IMR-90 (cell line): ENCODE measurements around the gene CCDC9. TPM values are rescaled to one million over a fixed set of nuclear protein-coding genes. Genes with fewer than 3 reads are reported as not detected.
A peak's percentile ranks its signal among the peaks of the same experiment; 100 is the strongest.

Experiments used
- ATAC-seq: fragments of 200-7000 bp; cut with Tn5 transposase; 2 replicates; pipeline ENCODE4 v1.9.1; 2020; ENCODE audit warnings: low read depth, mild to moderate bottlenecking, moderate library complexity
- BruUV-seq: library from RNA; stranded (reverse); fragments of 400-500 nt; replicated peaks from 2 replicates; lab custom pipeline; 2021; lab: Mats Ljungman, UMichigan
- CTCF ChIA-PET: fragments of 300-600 bp; formaldehyde crosslinking; extraction: SDS; loops from one replicate; lab custom pipeline; 2021; ENCODE audit warnings: antibody characterized with exemption; lab: Yijun Ruan, JAX
- POLR2A ChIA-PET: fragments of 300-600 bp; sonication (Branson Sonifier 250); formaldehyde crosslinking; loops from one replicate; lab custom pipeline; 2022; ENCODE audit warnings: antibody characterized with exemption; ENCODE audit not compliant: unreplicated experiment; lab: Charles Lee
- DNase-seq: peaks from one replicate; pipeline ENCODE4 v3.0.0; 2013
- H2AFZ ChIP-seq: replicated peaks from 2 replicates; pipeline ENCODE3; 2013; ENCODE audit warnings: low read length, mild to moderate bottlenecking; ENCODE audit not compliant: poor library complexity
- H2AK5ac ChIP-seq: 2 replicates; pipeline ENCODE4 v1.6.1; 2013; ENCODE audit warnings: low read depth, low read length, inconsistent platforms
- H2AK9ac ChIP-seq: replicated peaks from 2 replicates; pipeline ENCODE3; 2013; ENCODE audit warnings: mild to moderate bottlenecking, low read depth, low read length, moderate library complexity; ENCODE audit not compliant: poor library complexity
- H2BK120ac ChIP-seq: 2 replicates; pipeline ENCODE4 v1.6.1; 2013; ENCODE audit warnings: low read depth, low read length, inconsistent platforms
- H2BK15ac ChIP-seq: 3 replicates; pipeline ENCODE4 v1.6.1; 2013; ENCODE audit warnings: low read depth, low read length, inconsistent platforms
- H2BK20ac ChIP-seq: 2 replicates; pipeline ENCODE4 v1.6.1; 2013; ENCODE audit warnings: low read depth, mild to moderate bottlenecking, inconsistent platforms, low read length, moderate library complexity
- H2BK5ac ChIP-seq: 2 replicates; pipeline ENCODE4 v1.6.1; 2013; ENCODE audit warnings: mild to moderate bottlenecking, low read depth, low read length, inconsistent platforms; ENCODE audit not compliant: poor library complexity, severe bottlenecking
- H3K14ac ChIP-seq: replicated peaks from 2 replicates; pipeline ENCODE4 v1.6.1; 2013; ENCODE audit warnings: low read depth, low read length, inconsistent platforms
- H3K18ac ChIP-seq: 2 replicates; pipeline ENCODE4 v1.6.1; 2013; ENCODE audit warnings: low read depth, low read length, control low read depth
- H3K23ac ChIP-seq: 2 replicates; pipeline ENCODE4 v1.6.1; 2013; ENCODE audit warnings: low read depth, low read length, inconsistent platforms
- H3K27ac ChIP-seq: 2 replicates; pipeline ENCODE4 v1.5.1; 2013; ENCODE audit warnings: mild to moderate bottlenecking, control low read depth, low read length; ENCODE audit not compliant: insufficient read depth
- H3K27me3 ChIP-seq: 2 replicates; pipeline ENCODE4 v1.6.1; 2013; ENCODE audit warnings: low read length; ENCODE audit not compliant: control insufficient read depth, insufficient read depth
- H3K36me3 ChIP-seq: 2 replicates; pipeline ENCODE4 v1.6.1; 2013; ENCODE audit warnings: low read length, mixed read lengths; ENCODE audit not compliant: control insufficient read depth, insufficient read depth
- H3K4ac ChIP-seq: 2 replicates; pipeline ENCODE4 v1.6.1; 2013; ENCODE audit warnings: low read depth, low read length, inconsistent platforms
- H3K4me1 ChIP-seq: 2 replicates; pipeline ENCODE4 v1.6.1; 2013; ENCODE audit warnings: low read length, mixed read lengths; ENCODE audit not compliant: control insufficient read depth, insufficient read depth
- H3K4me2 ChIP-seq: 2 replicates; pipeline ENCODE4 v1.6.1; 2013; ENCODE audit warnings: low read depth, mild to moderate bottlenecking, control low read depth, low read length, moderate library complexity
- H3K4me3 ChIP-seq: 2 replicates; pipeline ENCODE4 v1.5.1; 2013; ENCODE audit warnings: low read depth, mild to moderate bottlenecking, control low read depth, low read length, moderate library complexity; ENCODE audit not compliant: insufficient read depth
- H3K56ac ChIP-seq: 2 replicates; pipeline ENCODE4 v1.6.1; 2013; ENCODE audit warnings: low read length, inconsistent platforms; ENCODE audit not compliant: insufficient read depth; ENCODE audit errors: extremely low read depth
- H3K79me1 ChIP-seq, 2 experiments: 2 replicates each; pipeline ENCODE4 v1.6.1; 2013; ENCODE audit warnings: low read length in 2 of 2, inconsistent platforms in 1 of 2, low read depth in 1 of 2
- H3K9ac ChIP-seq: 2 replicates; pipeline ENCODE4 v1.6.1; 2013; ENCODE audit warnings: low read depth, low read length, control low read depth
- H3K9me1 ChIP-seq: 2 replicates; pipeline ENCODE4 v1.6.1; 2013; ENCODE audit warnings: low read length, inconsistent platforms; ENCODE audit not compliant: insufficient read depth
- H3K9me3 ChIP-seq: 2 replicates; pipeline ENCODE4 v1.6.1; 2013; ENCODE audit warnings: low read length; ENCODE audit not compliant: control insufficient read depth, insufficient read depth
- H4K20me1 ChIP-seq: 2 replicates; pipeline ENCODE4 v1.6.1; 2013; ENCODE audit warnings: low read length, inconsistent platforms; ENCODE audit not compliant: insufficient read depth
- H4K5ac ChIP-seq: 2 replicates; pipeline ENCODE4 v1.6.1; 2013; ENCODE audit warnings: mild to moderate bottlenecking, low read depth, low read length, control low read depth
- H4K8ac ChIP-seq, 2 experiments: 2 replicates each; pipeline ENCODE4 v1.6.1; 2013; ENCODE audit warnings: low read depth in 2 of 2, low read length in 2 of 2, control low read depth in 1 of 2, inconsistent platforms in 1 of 2
- H4K91ac ChIP-seq: 2 replicates; pipeline ENCODE4 v1.6.1; 2013; ENCODE audit warnings: low read depth, low read length, inconsistent platforms; ENCODE audit not compliant: insufficient read depth
- BHLHE40 ChIP-seq: fragments of 150-350 bp; IDR thresholded peaks from 2 replicates; pipeline ENCODE4 v1.6.1; 2016; ENCODE audit warnings: mild to moderate bottlenecking, low read depth, low read length
- CEBPB ChIP-seq: IDR thresholded peaks from 2 replicates; pipeline ENCODE4 v1.6.1; 2012; ENCODE audit warnings: low read depth, low read length, improper control_type of control experiment
- CHD1 ChIP-seq: IDR thresholded peaks from 2 replicates; pipeline ENCODE4 v1.6.1; 2012; ENCODE audit warnings: low read depth, low read length, improper control_type of control experiment
- CTCF ChIP-seq: conservative IDR thresholded peaks from 2 replicates; pipeline ENCODE4 v1.5.1; 2012; ENCODE audit warnings: mild to moderate bottlenecking, low read depth, low read length, improper control_type of control experiment
- FOS ChIP-seq: fragments of 150-350 bp; IDR thresholded peaks from 2 replicates; pipeline ENCODE4 v1.6.1; 2016; ENCODE audit warnings: low read depth, low read length
- MAFK ChIP-seq: IDR thresholded peaks from 2 replicates; pipeline ENCODE4 v1.6.1; 2012; ENCODE audit warnings: low read depth, low read length, improper control_type of control experiment
- MAZ ChIP-seq: IDR thresholded peaks from 2 replicates; pipeline ENCODE4 v1.6.1; 2012; ENCODE audit warnings: low read depth, mild to moderate bottlenecking, low read length, improper control_type of control experiment, moderate library complexity, borderline replicate concordance
- MXI1 ChIP-seq: IDR thresholded peaks from 2 replicates; pipeline ENCODE4 v1.6.1; 2012; ENCODE audit warnings: low read depth, mild to moderate bottlenecking, low read length, moderate library complexity, borderline replicate concordance
- POLR2A ChIP-seq: IDR thresholded peaks from 2 replicates; pipeline ENCODE4 v1.6.1; 2012; ENCODE audit warnings: mild to moderate bottlenecking, low read depth, low read length
- RAD21 ChIP-seq: IDR thresholded peaks from 2 replicates; pipeline ENCODE4 v1.6.1; 2012; ENCODE audit warnings: low read length, improper control_type of control experiment
- RCOR1 ChIP-seq: IDR thresholded peaks from 2 replicates; pipeline ENCODE4 v1.6.1; 2012; ENCODE audit warnings: mild to moderate bottlenecking, low read length, improper control_type of control experiment; ENCODE audit not compliant: insufficient replicate concordance
- RFX5 ChIP-seq: IDR thresholded peaks from 2 replicates; pipeline ENCODE4 v1.8.0; 2012; ENCODE audit warnings: low read depth, mild to moderate bottlenecking, low read length, moderate library complexity
- SMC3 ChIP-seq: fragments of 150-350 bp; IDR thresholded peaks from 2 replicates; pipeline ENCODE4 v1.6.1; 2016; ENCODE audit warnings: low read depth, mild to moderate bottlenecking, antibody characterized with exemption, low read length, moderate library complexity
- WGBS, 2 experiments: methylation state at CpG; one replicate each; pipeline versions ENCODE4 v1.1.5 to v1.1.7; 2013; ENCODE audit warnings: missing lambda C conversion rate in 2 of 2; ENCODE audit not compliant: insufficient read length in 1 of 2; ENCODE audit errors: extremely low coverage in 2 of 2; 5-methylcytosine and 5-hydroxymethylcytosine counted together
- dilution Hi-C: fragments of 300-500 bp; cut with HindIII; formaldehyde crosslinking; loops from one replicate; pipeline ENCODE4 v1.14.3; 2018; ENCODE audit warnings: low sequenced_read_pairs; ENCODE audit not compliant: unreplicated experiment
- in situ Hi-C: fragments of 300-500 bp; cut with MboI; formaldehyde crosslinking; loops from 3 replicates; pipeline ENCODE4 v1.14.3; 2019; ENCODE audit warnings: low sequenced_read_pairs, inconsistent platforms, mixed read lengths
- intact Hi-C: fragments of 100-400 bp; cut with micrococcal nuclease; formaldehyde crosslinking; loops from 2 replicates; pipeline ENCODE4 v1.10.0; 2022
- polyA plus RNA-seq, 3 experiments: library from polyadenylated mRNA; depleted of rRNA; stranded (reverse); fragments of >200 nt; gene quantifications; 2 replicates each; pipeline ENCODE4 v1.2.3, GENCODE V29; 2012; ENCODE audit warnings: low replicate concordance in 1 of 3
- total RNA-seq: library from RNA; depleted of rRNA; stranded (reverse); fragments of >200 nt; gene quantifications from 2 replicates; pipeline ENCODE4 v1.2.3, GENCODE V29; 2012
- TF ChIP-seq, protein P1 (sequence below): fragments of 150-350 bp; IDR thresholded peaks from 2 replicates; pipeline ENCODE4 v1.6.1; 2017; ENCODE audit warnings: mild to moderate bottlenecking, antibody characterized with exemption, low read length, low read depth
- TF ChIP-seq, protein P2 (sequence below): fragments of 150-350 bp; IDR thresholded peaks from 2 replicates; pipeline ENCODE4 v1.6.1; 2016; ENCODE audit warnings: low read depth, mild to moderate bottlenecking, low read length, moderate library complexity, borderline replicate concordance

The CCDC9 gene
- total and polyA plus RNA-seq, 2 of the 4 experiments (the other 2 are of a cell fraction), result 2.9 to 8.6 TPM

DNA sequence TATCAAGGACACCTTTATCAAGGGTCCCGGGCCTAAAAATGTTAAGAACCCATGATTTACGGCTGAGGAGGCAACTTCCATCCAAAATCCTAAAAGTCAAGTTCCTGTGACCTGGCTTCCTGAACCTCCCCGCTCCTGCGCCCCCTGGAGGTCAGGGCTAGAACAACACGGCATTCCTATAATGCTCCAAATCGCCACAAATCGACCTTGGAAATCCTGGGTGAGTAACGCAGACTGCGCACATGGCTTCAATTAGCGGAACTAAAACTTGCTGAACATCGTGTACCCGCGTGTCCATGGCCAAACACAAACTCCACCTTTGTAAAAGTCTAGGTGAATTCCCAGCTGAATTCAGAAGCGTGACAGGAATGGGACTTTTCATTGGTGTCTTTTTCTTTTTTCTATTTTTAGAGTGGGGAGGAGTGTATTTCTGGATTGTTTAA, 49.0 kb downstream of the CCDC9 start:
- Histone ChIP-seq H3K9me1 (no peaks in the 10 kb centered on the region), H3K4ac (peak overlapping the region; percentile 71), H3K36me3 (no peaks in the 10 kb centered on the region), H3K4me3 (peak overlapping the region; percentile 22; the same call in 1 of the 2 replicates), H3K27ac (0 out of 2 replicates have a peak overlapping the region, but pooled peaks have one; percentile 22), H3K27me3 (no peaks in the 10 kb centered on the region), H2AFZ (peak overlapping the region; percentile 87), H2AK9ac (peak overlapping the region; percentile 47), H2AK5ac (no peak overlapping the region), H4K5ac (no peak overlapping the region), H3K9me3 (no peaks in the 10 kb centered on the region), H2BK15ac (no peak overlapping the region; the same call in 2 of the 3 replicates), H3K79me1 (no peaks in the 10 kb centered on the region), H3K18ac (peak overlapping the region; percentile 53; the same call in 1 of the 2 replicates), H4K91ac (no peak overlapping the region), H2BK120ac (peak overlapping the region; percentile 90), H4K20me1 (no peaks in the 10 kb centered on the region), H3K4me1 (no peaks in the 10 kb centered on the region), H3K23ac (peak overlapping the region; percentile 81; the same call in 1 of the 2 replicates), H3K9ac (no peak overlapping the region), H2BK20ac (peak overlapping the region; percentile 77; the same call in 1 of the 2 replicates), H3K14ac (peak overlapping the region; percentile 53), H4K8ac (peak overlapping the region in 1 of 2 experiments; percentile 57; a peak in 1 of 4 replicates), H2BK5ac (peak overlapping the region; percentile 47), H3K56ac (0 out of 2 replicates have a peak overlapping the region, but pooled peaks have one; percentile 21), H3K4me2 (peak overlapping the region; percentile 85)
- WGBS, 2 experiments, result 3% methylated on average over 5 of the region's 14 CpGs; no CpG with 5 or more reads in 1 of the 2 experiments
- intact Hi-C loops, result loop anchor here (5.0 kb wide), 2 partner anchors 42 to 392 kb away; partner anchors contain the start of gene DHX34
- dilution Hi-C loops, result no loop called here
- DNase-seq, result peak; percentile 90
- in situ Hi-C loops, result no loop called here
- ATAC-seq, result peak; percentile 98
- BruUV-seq, result no TSS peak
- ChIA-PET POLR2A (no interaction called here), CTCF (interaction anchor here (0.6 to 1.2 kb wide), 3 partner anchors 9 to 85 kb away, joined by 3 read pairs; no protein-coding TSS in a partner anchor)
- TF ChIP-seq BHLHE40 (peak; percentile 51; the same call in 1 of the 2 replicates), CHD1 (no peak), POLR2A (no peak), CEBPB (no peak), CTCF (peak; percentile 88), MAFK (0 out of 2 replicates have a peak, but pooled peaks have one; percentile 15), RFX5 (no peak), RAD21 (peak; percentile 52), RCOR1 (no peak), FOS (peak; percentile 30; the same call in 1 of the 2 replicates), SMC3 (peak; percentile 48), MXI1 (peak; percentile 91), MAZ (peak; percentile 31; the same call in 1 of the 2 replicates)
- TF ChIP-seq, protein P1, sequence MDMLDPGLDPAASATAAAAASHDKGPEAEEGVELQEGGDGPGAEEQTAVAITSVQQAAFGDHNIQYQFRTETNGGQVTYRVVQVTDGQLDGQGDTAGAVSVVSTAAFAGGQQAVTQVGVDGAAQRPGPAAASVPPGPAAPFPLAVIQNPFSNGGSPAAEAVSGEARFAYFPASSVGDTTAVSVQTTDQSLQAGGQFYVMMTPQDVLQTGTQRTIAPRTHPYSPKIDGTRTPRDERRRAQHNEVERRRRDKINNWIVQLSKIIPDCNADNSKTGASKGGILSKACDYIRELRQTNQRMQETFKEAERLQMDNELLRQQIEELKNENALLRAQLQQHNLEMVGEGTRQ, result no peak
- TF ChIP-seq, protein P2, sequence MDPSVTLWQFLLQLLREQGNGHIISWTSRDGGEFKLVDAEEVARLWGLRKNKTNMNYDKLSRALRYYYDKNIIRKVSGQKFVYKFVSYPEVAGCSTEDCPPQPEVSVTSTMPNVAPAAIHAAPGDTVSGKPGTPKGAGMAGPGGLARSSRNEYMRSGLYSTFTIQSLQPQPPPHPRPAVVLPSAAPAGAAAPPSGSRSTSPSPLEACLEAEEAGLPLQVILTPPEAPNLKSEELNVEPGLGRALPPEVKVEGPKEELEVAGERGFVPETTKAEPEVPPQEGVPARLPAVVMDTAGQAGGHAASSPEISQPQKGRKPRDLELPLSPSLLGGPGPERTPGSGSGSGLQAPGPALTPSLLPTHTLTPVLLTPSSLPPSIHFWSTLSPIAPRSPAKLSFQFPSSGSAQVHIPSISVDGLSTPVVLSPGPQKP, result no peak
